ENCODE results near the gene PMS1. TPM values are rescaled to one million over a fixed set of nuclear protein-coding genes. Genes with fewer than 3 reads are reported as not detected.

Gene PMS1
- polyA plus RNA-seq, 1 donor, result 15.1 TPM

GRCh38 chr2:189772212-189772611 is 12.0 kb upstream of the PMS1 start:
- Histone ChIP-seq H3K4me3 (ENCODE audit: low read length) (no peak overlapping the region), H3K36me3 (ENCODE audit: control insufficient read depth, insufficient read depth, low read length) (peaks cover 46% of the 10 kb centered on the region)
- no CpG with 5 or more reads among the region's 1 CpG for WGBS (ENCODE audit: insufficient coverage, low lambda C conversion rate)

GRCh38 chr2:189782221-189782671 is 2.0 kb upstream of the PMS1 start:
- H3K27ac ChIP-seq (ENCODE audit: low read length), result no peak overlapping the region
- no CpG with 5 or more reads among the region's 4 CpGs for WGBS (ENCODE audit: insufficient coverage, low lambda C conversion rate)
- DNase-seq, result peak in 1 of 2 donors; percentile 25
- peaks cover 18% of the 10 kb centered on the region for H3K36me3 ChIP-seq (ENCODE audit: control insufficient read depth, insufficient read depth, low read length)
- no peaks in the 10 kb centered on the region for H3K27me3 ChIP-seq (ENCODE audit: control insufficient read depth, insufficient read depth, low read length)
- peaks cover 9% of the 10 kb centered on the region for H3K4me1 ChIP-seq (ENCODE audit: control insufficient read depth, insufficient read depth, low read length)
- no peaks in the 10 kb centered on the region for H3K9me3 ChIP-seq (ENCODE audit: control insufficient read depth, low read depth, low read length)
- no peak overlapping the region for H3K4me3 ChIP-seq (ENCODE audit: low read length)

More at GRCh38 chr2:189772212-189772611, 12.0 kb upstream of the PMS1 start:
- Histone ChIP-seq H3K9me3 (ENCODE audit: control insufficient read depth, low read depth, low read length) (no peaks in the 10 kb centered on the region), H3K27ac (ENCODE audit: low read length) (no peak overlapping the region), H3K27me3 (ENCODE audit: control insufficient read depth, insufficient read depth, low read length) (no peaks in the 10 kb centered on the region), H3K4me1 (ENCODE audit: control insufficient read depth, insufficient read depth, low read length) (no peaks in the 10 kb centered on the region)
- no peak for DNase-seq

GRCh38 chr2:189783451-189783926 is 761 bp upstream of the PMS1 start:
- no peaks in the 10 kb centered on the region for H3K27me3 ChIP-seq (ENCODE audit: control insufficient read depth, insufficient read depth, low read length)
- WGBS (ENCODE audit: insufficient coverage, low lambda C conversion rate), result 0% methylated on average over 1 of the region's 17 CpGs
- peaks cover 9% of the 10 kb centered on the region for H3K4me1 ChIP-seq (ENCODE audit: control insufficient read depth, insufficient read depth, low read length)
- DNase-seq, result no peak
- H3K36me3 ChIP-seq (ENCODE audit: control insufficient read depth, insufficient read depth, low read length), result peaks cover 10% of the 10 kb centered on the region
- peak overlapping the region; percentile 93 for H3K27ac ChIP-seq (ENCODE audit: low read length)
- H3K9me3 ChIP-seq (ENCODE audit: control insufficient read depth, low read depth, low read length), result no peaks in the 10 kb centered on the region
- peak overlapping the region; percentile 86 for H3K4me3 ChIP-seq (ENCODE audit: low read length)

GRCh38 chr2:189791338-189792042 is 7.2 kb downstream of the PMS1 start:
- H3K9me3 ChIP-seq (ENCODE audit: control insufficient read depth, low read depth, low read length), result no peaks in the 10 kb centered on the region
- no peak for DNase-seq
- H3K27ac ChIP-seq (ENCODE audit: low read length), result no peak overlapping the region
- H3K36me3 ChIP-seq (ENCODE audit: control insufficient read depth, insufficient read depth, low read length), result peaks cover 22% of the 10 kb centered on the region
- no peaks in the 10 kb centered on the region for H3K27me3 ChIP-seq (ENCODE audit: control insufficient read depth, insufficient read depth, low read length)
- 98% methylated on average over 6 of the region's 12 CpGs for WGBS (ENCODE audit: insufficient coverage, low lambda C conversion rate)
- no peak overlapping the region for H3K4me3 ChIP-seq (ENCODE audit: low read length)
- H3K4me1 ChIP-seq (ENCODE audit: control insufficient read depth, insufficient read depth, low read length), result no peaks in the 10 kb centered on the region

- no peaks in the 10 kb centered on the region for H3K27me3 ChIP-seq (ENCODE audit: control insufficient read depth, insufficient read depth, low read length)
- peaks cover 23% of the 10 kb centered on the region for H3K36me3 ChIP-seq (ENCODE audit: control insufficient read depth, insufficient read depth, low read length)
- no CpG with 5 or more reads among the region's 1 CpG for WGBS (ENCODE audit: insufficient coverage, low lambda C conversion rate)
- no peak for DNase-seq
- H3K4me1 ChIP-seq (ENCODE audit: control insufficient read depth, insufficient read depth, low read length), result no peaks in the 10 kb centered on the region
- H3K4me3 ChIP-seq (ENCODE audit: low read length), result no peak overlapping the region
- no peaks in the 10 kb centered on the region for H3K9me3 ChIP-seq (ENCODE audit: control insufficient read depth, low read depth, low read length)
- H3K27ac ChIP-seq (ENCODE audit: low read length), result no peak overlapping the region
These were observed 10.1 kb downstream of the PMS1 start for GRCh38 chr2:189794310-189794709.

GRCh38 chr2:189797902-189798301 is 13.7 kb downstream of the PMS1 start:
- no peaks in the 10 kb centered on the region for H3K9me3 ChIP-seq (ENCODE audit: control insufficient read depth, low read depth, low read length)
- H3K4me3 ChIP-seq (ENCODE audit: low read length), result no peak overlapping the region
- no peak overlapping the region for H3K27ac ChIP-seq (ENCODE audit: low read length)
- no peaks in the 10 kb centered on the region for H3K27me3 ChIP-seq (ENCODE audit: control insufficient read depth, insufficient read depth, low read length)
- WGBS (ENCODE audit: insufficient coverage, low lambda C conversion rate), result no CpG with 5 or more reads among the region's 6 CpGs
- H3K4me1 ChIP-seq (ENCODE audit: control insufficient read depth, insufficient read depth, low read length), result no peaks in the 10 kb centered on the region
- no peak for DNase-seq
- H3K36me3 ChIP-seq (ENCODE audit: control insufficient read depth, insufficient read depth, low read length), result peaks cover 23% of the 10 kb centered on the region

- WGBS (ENCODE audit: insufficient coverage, low lambda C conversion rate), result 100% methylated on average over 1 of the region's 4 CpGs
These were observed 14.2 kb downstream of the PMS1 start for GRCh38 chr2:189798312-189799029.

GRCh38 chr2:189799030-189799331 is 14.7 kb downstream of the PMS1 start:
- Histone ChIP-seq H3K27ac (ENCODE audit: low read length) (no peak overlapping the region), H3K27me3 (ENCODE audit: control insufficient read depth, insufficient read depth, low read length) (no peaks in the 10 kb centered on the region), H3K4me3 (ENCODE audit: low read length) (no peak overlapping the region), H3K4me1 (ENCODE audit: control insufficient read depth, insufficient read depth, low read length) (no peaks in the 10 kb centered on the region), H3K9me3 (ENCODE audit: control insufficient read depth, low read depth, low read length) (no peaks in the 10 kb centered on the region), H3K36me3 (ENCODE audit: control insufficient read depth, insufficient read depth, low read length) (peaks cover 17% of the 10 kb centered on the region)
- DNase-seq, result no peak

More at GRCh38 chr2:189798312-189799029, 14.2 kb downstream of the PMS1 start:
- H3K4me1 ChIP-seq (ENCODE audit: control insufficient read depth, insufficient read depth, low read length), result no peaks in the 10 kb centered on the region
- H3K27me3 ChIP-seq (ENCODE audit: control insufficient read depth, insufficient read depth, low read length), result no peaks in the 10 kb centered on the region
- no peak overlapping the region for H3K4me3 ChIP-seq (ENCODE audit: low read length)
- H3K9me3 ChIP-seq (ENCODE audit: control insufficient read depth, low read depth, low read length), result no peaks in the 10 kb centered on the region
- H3K36me3 ChIP-seq (ENCODE audit: control insufficient read depth, insufficient read depth, low read length), result peaks cover 19% of the 10 kb centered on the region
- peak in 1 of 2 donors; percentile 17 for DNase-seq
- H3K27ac ChIP-seq (ENCODE audit: low read length), result no peak overlapping the region

GRCh38 chr2:189799531-189799930 is 15.3 kb downstream of the PMS1 start:
- Histone ChIP-seq H3K9me3 (ENCODE audit: control insufficient read depth, low read depth, low read length) (no peaks in the 10 kb centered on the region), H3K36me3 (ENCODE audit: control insufficient read depth, insufficient read depth, low read length) (peaks cover 14% of the 10 kb centered on the region), H3K4me3 (ENCODE audit: low read length) (no peak overlapping the region), H3K27ac (ENCODE audit: low read length) (no peak overlapping the region), H3K4me1 (ENCODE audit: control insufficient read depth, insufficient read depth, low read length) (no peaks in the 10 kb centered on the region), H3K27me3 (ENCODE audit: control insufficient read depth, insufficient read depth, low read length) (no peaks in the 10 kb centered on the region)
- no CpG with 5 or more reads among the region's 2 CpGs for whole genome bisulfite sequencing (ENCODE audit: insufficient coverage, low lambda C conversion rate)
- no peak for DNase-seq

GRCh38 chr2:189802396-189802912 is 18.2 kb downstream of the PMS1 start:
- no CpG with 5 or more reads among the region's 2 CpGs for WGBS (ENCODE audit: insufficient coverage, low lambda C conversion rate)
- Histone ChIP-seq H3K27me3 (ENCODE audit: control insufficient read depth, insufficient read depth, low read length) (no peaks in the 10 kb centered on the region), H3K4me1 (ENCODE audit: control insufficient read depth, insufficient read depth, low read length) (no peaks in the 10 kb centered on the region), H3K27ac (ENCODE audit: low read length) (no peak overlapping the region), H3K36me3 (ENCODE audit: control insufficient read depth, insufficient read depth, low read length) (peaks cover 9% of the 10 kb centered on the region), H3K9me3 (ENCODE audit: control insufficient read depth, low read depth, low read length) (no peaks in the 10 kb centered on the region), H3K4me3 (ENCODE audit: low read length) (no peak overlapping the region)
- no peak for DNase-seq
